ENCODE data around the gene BABAM2. TPM values are rescaled to one million over a fixed set of nuclear protein-coding genes. Genes with fewer than 3 reads are reported as not detected.

Gene BABAM2
- total and polyA plus RNA-seq, 2 of the 4 experiments (the other 2 are of a cell fraction): 20.9 to 23.1 TPM

DNA sequence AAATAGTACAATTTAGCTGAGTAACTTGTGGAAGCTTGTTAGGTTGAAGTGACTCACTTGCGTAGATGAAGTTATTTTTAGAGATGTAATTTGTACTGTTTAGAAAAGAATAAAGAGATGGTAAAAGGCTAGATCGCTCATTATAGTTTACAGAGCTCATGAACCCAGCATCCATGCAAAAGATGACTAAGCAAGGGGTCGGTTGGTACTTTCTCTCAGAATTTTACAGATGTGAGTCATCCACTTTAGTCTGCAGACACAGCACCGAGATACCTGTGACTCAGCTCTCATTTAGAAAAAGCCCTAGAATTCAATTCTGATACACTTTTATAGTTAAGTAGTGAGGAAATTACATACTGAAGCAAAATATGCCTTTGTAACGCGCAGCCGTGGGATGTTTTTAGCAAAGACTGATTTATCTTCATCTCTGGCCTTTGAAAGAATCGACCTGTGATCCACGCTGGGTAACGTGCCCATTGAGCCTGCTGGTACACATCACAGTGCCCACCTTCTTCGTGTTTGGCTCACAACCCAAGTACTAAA, 385.6 kb downstream of the BABAM2 start (continued):
- no peak for TF ChIP-seq CTCF (conservative IDR thresholded peaks at IDR 0.05; ENCODE audit: low read depth, low read length)
- TF ChIP-seq ELK1 (IDR thresholded peaks at IDR 0.05; ENCODE audit: borderline replicate concordance, low read depth, low read length): no peak
- no peak for TF ChIP-seq CHD1 (IDR thresholded peaks at IDR 0.05; ENCODE audit: low read depth, low read length)
- no peak for TF ChIP-seq MXI1 (IDR thresholded peaks at IDR 0.05; ENCODE audit: borderline replicate concordance, low read depth, low read length)
- TF ChIP-seq CEBPB (IDR thresholded peaks at IDR 0.05; ENCODE audit: low read depth, low read length): 0 out of 2 replicates have a peak, but pooled peaks have one; percentile 6
